ENCODE measurements around the gene CACNA1S.

CACNA1S gene

GRCh38 chr1:201026234-201026633 is 86.0 kb downstream of the CACNA1S start:
- no peak for DNase-seq (ENCODE audit: low read depth)

GRCh38 chr1:201025571-201026002 is 86.6 kb downstream of the CACNA1S start:
- DNase-seq (ENCODE audit: low read depth) = no peak

DNA sequence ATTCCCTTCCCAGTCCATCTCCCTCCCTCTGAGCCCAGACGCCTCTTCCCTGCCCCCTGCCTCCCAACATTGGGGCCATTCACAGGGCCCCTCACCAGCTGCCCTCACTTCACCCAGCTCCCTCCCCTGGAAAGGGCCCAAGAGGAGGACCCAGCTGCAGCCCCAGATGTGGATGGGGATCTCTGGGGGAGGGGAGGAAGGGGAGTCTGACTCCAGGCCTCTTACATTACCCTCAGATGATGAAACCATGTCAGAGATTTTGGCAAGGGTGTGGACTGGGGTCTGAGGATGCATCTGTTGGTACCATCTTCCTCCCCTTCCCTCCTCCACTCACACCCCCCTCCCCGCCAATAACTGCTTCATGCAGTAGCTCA is 87.6 kb downstream of the CACNA1S start:
- DNase-seq (ENCODE audit: low read depth) = no peak

GRCh38 chr1:201023920-201024624 is 88.2 kb downstream of the CACNA1S start:
- no peak for DNase-seq (ENCODE audit: low read depth)

DNA sequence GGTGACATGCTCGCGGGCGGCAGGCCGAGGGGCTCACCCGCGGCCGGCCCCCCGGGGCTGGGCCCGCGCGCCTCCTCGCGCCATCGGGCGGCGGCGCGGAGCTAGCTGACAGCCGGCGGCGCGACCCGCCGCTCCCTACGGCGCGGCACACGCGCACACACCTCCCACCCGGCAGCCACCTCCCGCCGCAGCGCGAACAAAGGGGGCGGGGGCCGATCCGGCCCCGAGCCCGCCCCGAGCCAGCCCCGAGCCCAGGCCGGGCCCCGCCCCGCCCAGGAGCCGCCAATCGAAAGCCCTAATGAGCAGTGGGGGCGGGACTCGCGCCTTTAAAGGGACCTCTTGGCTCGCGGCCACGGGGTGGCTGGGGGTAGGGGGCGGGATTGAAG is 88.7 kb downstream of the CACNA1S start, which contains the start of gene KIF21B:
KIF21B (minus strand) TSS at position 198 of the 386 bp plus-strand sequence. CDS start 331 bp downstream, outside the sequence.
- peak; percentile 90 for DNase-seq (ENCODE audit: low read depth)

GRCh38 chr1:201022820-201023516 is 89.3 kb downstream of the CACNA1S start:
- DNase-seq (ENCODE audit: low read depth) = no peak

DNA sequence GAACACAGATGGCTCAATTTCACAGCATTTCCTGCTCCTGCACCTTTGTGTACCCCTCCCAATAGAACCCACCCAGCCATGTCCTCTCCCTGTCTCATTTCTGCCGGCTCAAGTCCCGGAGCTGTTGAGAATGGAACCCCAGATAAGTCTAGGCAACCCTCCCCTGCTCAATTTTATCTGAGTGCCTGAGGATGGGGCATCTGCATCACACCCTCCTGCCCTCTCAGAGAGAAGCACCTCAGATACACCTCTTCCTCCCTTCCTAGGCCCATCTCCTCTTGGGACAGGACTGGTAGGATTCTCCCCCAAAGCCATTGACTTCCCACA is 89.8 kb downstream of the CACNA1S start:
- no peak for DNase-seq (ENCODE audit: low read depth)

DNA sequence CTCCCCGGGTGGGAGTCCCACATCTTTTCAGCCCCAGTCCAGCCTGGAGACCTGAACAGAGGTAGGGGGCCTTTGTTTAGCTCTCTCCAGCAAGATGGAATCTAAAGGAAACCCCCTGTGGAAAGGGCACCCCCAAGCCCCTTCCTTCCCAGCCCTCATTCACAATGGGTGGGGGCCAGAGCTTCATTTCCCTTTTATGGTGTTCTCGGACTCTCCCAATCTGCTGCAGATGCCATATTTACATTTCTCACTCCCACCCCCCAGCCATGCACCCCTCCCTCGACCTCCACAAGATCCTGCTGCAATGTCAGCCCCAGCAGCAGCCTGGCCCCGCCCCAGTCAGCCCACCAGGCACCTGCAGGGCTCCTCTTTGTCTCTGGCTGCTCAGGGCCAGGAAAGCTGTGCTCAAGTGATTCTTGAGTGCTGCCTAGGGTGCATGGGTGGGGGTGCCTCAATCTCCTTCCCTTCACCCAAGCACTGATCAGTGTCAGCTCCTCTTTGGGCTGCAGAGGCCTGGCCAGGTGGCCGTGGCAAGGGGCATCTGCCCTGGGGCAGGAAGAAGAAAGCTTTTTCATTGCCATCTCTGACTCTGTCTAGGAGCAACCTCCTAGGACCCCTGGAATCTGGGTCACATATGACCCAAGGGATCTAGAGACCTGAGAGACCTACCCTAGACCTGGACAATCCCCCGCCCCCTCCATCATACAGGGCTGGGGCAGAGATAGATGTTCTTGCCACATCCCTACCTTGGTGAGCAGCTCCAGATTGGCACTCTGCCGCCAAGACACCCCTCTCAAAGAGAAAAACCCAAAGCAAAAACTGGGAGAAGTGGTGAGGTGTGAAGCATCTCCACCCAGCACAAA is 90.4 kb downstream of the CACNA1S start:
- no peak for DNase-seq (ENCODE audit: low read depth)

DNA sequence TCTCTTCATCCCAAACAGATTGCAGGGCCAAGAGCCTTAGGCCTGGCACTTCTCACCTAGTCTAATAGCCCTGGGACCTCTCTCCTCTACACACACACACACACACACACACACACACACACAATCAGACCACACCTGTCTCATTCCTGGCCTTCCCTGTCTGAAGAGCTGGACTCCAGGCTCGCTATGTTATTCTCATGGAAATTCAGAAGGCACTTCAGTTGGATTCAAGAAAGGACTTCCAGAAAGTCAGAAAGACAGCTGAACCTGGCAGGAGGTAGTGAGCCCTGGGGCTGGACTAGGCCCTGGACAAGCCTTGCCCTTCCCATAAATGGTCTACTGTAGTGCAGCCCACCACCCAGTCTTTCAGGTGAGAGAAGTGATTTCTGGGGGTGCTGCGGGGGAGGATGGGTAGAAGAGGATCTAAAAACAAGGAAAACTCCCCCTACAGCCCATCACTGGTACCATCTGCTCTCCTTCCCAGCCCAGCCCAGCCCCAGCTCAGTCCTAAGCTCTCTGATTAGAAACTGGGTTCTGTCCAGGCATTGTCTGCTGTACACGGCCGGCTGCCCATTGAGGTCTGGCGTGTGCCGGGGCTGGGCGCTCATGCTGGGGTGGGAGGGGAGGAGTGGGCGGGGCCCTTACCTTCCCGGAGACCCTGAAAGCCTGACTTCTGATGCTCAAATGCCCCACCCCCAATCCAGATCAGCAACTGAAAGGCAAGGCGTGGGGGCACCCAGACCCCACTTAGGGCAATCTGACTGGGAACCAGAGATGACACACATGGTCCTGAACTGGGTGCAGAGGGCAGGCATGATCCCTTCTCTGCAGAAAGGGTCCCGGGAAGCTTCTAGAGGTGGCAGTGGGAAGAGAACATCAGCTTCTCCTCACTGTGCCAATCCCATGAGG is 91.3 kb downstream of the CACNA1S start:
- no peak for DNase-seq (ENCODE audit: low read depth)

DNA sequence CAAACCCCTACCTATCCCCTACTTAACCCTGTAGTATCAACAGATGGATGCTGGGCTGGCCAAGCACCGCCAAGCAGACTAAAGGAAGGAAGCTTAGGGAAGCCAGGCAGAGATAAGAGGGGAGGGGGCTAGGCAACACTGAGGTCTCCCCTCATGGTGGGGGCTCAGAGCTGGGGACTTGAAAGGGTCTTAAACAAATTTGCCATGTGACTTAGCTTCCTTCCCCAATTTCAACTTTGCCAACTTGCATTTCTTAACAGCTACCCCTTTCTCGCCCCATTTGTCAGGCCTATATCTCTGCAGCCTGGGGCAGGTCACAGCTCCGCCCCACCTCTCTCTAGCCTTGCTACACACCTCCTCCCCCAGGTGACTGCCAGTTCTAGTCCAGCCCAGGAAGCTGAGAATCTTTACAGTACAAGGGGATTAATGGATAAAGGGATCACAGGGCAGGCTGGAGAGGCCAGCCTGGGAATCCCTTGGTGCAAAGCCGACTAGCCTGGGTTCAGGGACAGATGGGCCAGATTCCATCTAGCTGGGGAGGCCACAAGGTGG is 92.1 kb downstream of the CACNA1S start:
- DNase-seq (ENCODE audit: low read depth) = no peak

DNA sequence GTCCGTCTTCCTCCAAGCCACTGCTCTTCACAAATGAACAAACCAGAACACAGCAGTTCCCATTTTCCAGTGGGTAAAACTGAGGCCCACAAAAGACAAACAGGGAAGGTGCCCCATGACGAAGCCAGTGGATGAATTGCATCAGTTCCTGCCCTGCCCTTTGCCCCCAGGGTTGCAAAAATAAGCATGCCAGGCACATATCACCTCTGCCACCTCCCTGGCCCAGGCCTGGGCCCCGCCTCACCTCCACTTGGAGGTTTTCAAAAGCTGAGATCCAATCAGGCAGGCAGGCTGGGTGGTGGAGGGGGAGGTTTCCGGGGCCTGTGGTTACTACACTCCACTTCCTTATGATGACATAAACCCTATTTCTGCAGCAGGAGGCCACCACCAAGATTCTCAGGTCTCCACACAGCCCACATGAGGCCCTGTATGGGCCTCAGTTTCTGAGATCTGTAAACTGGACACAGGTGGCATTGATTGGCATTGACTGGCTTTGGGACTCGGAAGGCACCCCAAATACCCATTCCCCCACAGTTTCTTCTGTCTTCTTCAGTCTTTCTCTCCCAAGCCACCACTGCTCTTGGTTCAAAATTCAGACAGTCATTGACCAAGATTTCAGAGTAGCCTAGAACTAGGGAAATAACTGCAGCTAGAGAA is 92.8 kb downstream of the CACNA1S start:
- peak; percentile 83 for DNase-seq (ENCODE audit: low read depth)

DNA sequence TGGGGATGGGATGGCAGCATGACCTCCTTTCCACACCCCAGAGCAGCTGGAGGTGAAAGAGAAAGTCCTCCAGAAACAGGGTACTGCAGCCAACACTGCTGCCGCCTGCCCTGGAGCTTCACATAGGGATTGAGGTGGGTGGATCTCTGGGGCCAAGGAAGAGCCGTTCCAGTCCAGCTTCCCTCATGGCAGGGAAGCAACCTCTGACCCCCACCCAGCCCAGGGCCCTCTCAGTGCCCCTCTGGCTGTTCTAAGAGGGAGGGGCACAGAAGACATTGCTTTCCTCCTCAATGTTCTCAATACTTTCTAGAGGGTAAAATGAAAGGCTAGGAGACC is 94.4 kb downstream of the CACNA1S start:
- no peak for DNase-seq (ENCODE audit: low read depth)

DNA sequence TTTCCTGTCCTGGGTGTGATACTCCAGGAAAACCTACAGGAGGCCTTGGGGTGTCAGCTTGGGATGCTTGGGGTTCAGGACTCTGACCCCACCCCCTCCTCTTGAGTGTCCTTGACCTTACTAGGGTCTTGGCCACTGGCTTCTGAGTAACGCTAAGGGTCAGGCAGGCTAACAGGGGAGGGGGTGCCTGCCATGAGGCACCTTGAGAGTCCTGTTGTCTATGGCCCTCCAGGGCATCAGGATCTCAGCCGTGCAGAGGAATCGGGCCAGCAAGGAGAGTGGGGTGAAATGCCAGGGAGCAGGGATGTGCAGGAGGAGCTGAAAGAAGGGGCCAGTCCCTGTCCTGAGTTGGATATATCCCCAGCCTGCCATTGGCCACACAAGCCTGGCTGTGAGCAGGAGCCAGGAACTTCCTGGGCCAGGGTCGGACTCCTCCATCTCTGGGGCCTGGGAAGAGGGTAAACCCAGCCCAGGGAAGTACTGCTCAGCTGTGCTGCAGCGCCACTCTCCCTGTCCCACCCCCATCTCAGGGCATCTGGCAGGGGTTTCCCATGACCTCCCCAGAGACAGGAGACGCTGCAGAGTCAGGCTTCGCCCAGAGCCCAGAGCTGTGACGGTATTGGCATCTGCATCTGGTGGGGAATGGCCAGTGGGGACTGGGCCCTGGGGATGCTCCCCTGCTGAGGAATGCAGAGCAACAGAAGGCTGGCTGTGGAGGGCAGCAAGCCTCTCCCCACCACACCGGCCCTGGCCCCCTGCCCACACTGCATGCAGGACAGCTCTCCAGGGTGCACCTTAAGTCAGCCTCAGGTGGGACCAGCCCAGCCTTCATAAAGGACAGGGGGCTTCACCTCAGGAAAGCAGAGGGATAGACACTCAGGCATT is 95.0 kb downstream of the CACNA1S start:
- DNase-seq (ENCODE audit: low read depth) = no peak

DNA sequence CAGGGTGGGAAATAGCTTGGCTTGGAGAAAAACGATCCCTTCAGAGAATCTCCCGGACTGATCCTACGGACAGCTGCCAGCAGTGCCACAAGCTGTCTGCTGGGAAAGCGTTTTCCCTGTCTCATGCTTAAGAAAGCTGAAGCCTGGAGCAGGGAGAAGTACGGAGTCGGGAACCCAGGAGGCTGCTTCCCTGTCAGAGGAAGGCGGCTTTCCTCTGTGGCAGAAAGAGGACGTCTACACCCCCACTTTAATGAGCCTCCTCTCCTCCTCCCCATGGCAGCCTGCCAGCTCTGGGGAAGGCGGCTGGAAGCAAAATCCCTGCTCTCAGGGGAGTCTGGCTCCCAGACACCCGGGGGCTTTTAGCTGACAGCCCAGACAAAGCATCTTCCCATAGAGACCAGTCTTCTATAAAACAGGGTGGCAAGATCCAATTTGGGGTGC is 96.0 kb downstream of the CACNA1S start:
- DNase-seq (ENCODE audit: low read depth) = no peak

- no peak for DNase-seq (ENCODE audit: low read depth)
Measured at GRCh38 chr1:201015551-201016091, 96.6 kb downstream of the CACNA1S start.

DNA sequence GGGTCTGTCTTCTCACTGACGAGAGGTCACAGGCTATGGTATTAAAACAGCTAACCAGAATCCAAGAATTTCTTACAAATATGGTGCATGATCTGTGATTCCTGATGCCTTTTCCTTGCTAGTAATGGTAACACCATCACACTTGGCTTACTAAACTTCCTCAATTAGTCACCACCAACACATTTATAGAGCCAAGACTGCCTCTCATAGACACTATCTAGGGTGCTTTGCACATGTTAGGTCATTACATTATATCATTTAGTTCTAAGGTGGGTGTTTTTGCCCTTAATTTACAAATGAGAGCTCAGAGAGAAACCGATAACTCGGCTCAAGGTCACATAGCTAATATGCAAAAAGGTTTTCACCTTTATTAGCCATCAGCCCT is 97.4 kb downstream of the CACNA1S start:
- DNase-seq (ENCODE audit: low read depth) = no peak

DNA sequence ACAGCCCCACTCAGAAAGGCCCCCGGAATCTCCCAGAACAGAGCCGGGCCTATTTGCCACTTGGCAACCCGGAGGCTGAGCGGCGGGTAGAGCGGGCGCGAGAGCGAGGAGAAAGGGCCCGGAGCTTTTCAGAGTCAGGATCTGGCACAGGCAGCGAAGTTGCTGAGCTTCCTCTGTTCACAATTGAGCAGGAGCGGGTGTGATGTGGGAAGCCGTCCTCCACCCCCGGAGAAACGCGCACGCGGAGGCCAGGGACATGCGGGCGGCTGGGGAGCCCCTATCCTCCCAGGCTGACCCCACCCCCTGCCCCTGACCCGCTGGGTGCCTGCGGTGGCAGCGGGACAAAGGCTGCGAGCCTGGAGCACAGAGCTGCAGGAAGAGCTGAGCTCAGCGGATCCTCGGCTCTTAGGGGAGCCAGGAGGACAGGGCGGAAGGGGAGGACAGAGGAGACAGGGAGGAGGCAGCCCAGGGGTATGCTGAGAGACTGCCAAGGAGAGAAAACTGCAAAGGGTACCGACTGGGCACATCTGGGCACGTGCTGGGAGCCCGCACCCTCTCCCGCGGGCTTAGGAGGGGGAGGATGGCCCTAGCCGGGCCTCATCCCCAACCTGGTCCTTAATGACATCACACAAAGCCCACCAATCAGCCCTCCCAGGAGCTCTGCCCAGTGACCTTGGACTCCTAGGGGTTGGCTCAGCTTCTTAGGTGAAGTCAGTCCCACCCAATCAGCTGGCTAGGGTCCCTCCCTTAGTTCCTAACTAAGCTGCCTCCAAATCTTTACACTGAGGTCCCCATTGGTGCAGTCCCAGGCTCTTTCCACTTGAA is 98.0 kb downstream of the CACNA1S start:
- DNase-seq (ENCODE audit: low read depth) = no peak

DNA sequence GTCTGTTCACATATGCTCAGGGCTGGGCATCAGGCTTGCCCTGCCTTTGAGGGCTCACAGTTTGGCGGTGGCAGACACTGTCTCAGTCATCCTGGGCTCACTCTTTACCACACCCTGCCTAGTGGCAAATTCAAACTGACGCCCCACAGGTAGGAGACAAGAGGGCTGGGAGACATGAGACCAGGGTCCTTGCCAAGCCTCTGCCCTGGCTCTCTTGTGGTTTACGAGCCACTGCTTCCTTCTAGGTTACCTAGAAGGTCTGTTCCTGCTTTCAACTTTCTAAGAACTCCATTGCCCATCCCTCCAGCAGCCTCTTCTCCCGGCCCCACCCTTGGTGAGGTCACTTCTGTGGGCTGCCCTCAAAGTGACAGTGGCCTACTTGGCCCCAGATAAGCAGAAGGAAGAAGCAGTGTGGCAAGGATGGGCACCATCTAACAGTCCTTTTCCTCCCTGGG is 99.2 kb downstream of the CACNA1S start:
- no peak for DNase-seq (ENCODE audit: low read depth)

- DNase-seq (ENCODE audit: low read depth) = no peak
Measured at GRCh38 chr1:201011616-201012015, 100.6 kb downstream of the CACNA1S start.

Data from activated T-helper 1 cell treated with Interleukin-2 at 50 U/mL for 16 hours (primary cell).